Esophagus muscularis mucosa (tissue), 4 donors: Measurements from ENCODE around the gene DNHD1. TPM values are rescaled to one million over a fixed set of nuclear protein-coding genes. Genes with fewer than 3 reads are reported as not detected.

ENCODE experiments used
- DNase-seq: peaks from one replicate; pipeline ENCODE4 v3.0.0-alpha.2; 2017; ENCODE audit errors: extremely low spot score
- H3K27ac ChIP-seq, 4 donors: fragments of 200-600 bp; sonication (generic); replicated peaks in 1 of 4; 1 replicate in 3 of 4; 2 replicates in 1 of 4; pipeline ENCODE4 v1.5.1; 2016 to 2019; ENCODE audit warnings: mild to moderate bottlenecking in 1 of 4
- H3K27me3 ChIP-seq, 4 donors: fragments of 200-600 bp; sonication (generic); one replicate each; pipeline versions ENCODE4 v1.5.1 to v1.6.0; 2016 to 2019
- H3K36me3 ChIP-seq, 4 donors: fragments of 200-600 bp; sonication (generic); one replicate each; pipeline ENCODE4 v1.5.1; 2016 to 2019
- H3K4me1 ChIP-seq, 4 donors: fragments of 200-600 bp; sonication (generic); one replicate each; pipeline ENCODE4 v1.5.1; 2016 to 2019
- H3K4me3 ChIP-seq, 4 donors: fragments of 200-600 bp; sonication (generic); 1 replicate in 2 of 4; 2 replicates in 2 of 4; pipeline ENCODE4 v1.5.1; 2016 to 2019; ENCODE audit warnings: mild to moderate bottlenecking in 4 of 4, moderate library complexity in 1 of 4
- H3K9me3 ChIP-seq, 4 donors: fragments of 200-600 bp; sonication (generic); 1 replicate in 3 of 4; 2 replicates in 1 of 4; pipeline ENCODE4 v1.5.1; 2016 to 2019
- CTCF ChIP-seq, 3 experiments: fragments of 200-600 bp in 2 of 3; fragments of 450-650 bp in 1 of 3; sonication (generic) in 2 of 3; IDR thresholded peaks; one replicate each; pipeline ENCODE4 v1.5.1; 2017 to 2019; ENCODE audit warnings: antibody characterized with exemption in 3 of 3, mild to moderate bottlenecking in 2 of 3, moderate library complexity in 1 of 3
- EP300 ChIP-seq: sonication (generic); formaldehyde crosslinking; IDR thresholded peaks from one replicate; pipeline ENCODE4 v1.6.1; 2017; ENCODE audit warnings: antibody characterized with exemption
- POLR2A ChIP-seq: fragments of 450-650 bp; IDR thresholded peaks from one replicate; pipeline ENCODE4 v1.6.1; 2017; ENCODE audit warnings: antibody characterized with exemption, moderate library complexity, mild to moderate bottlenecking, low read depth
- POLR2AphosphoS5 ChIP-seq, 2 donors: sonication (generic); formaldehyde crosslinking; IDR thresholded peaks; one replicate each; pipeline ENCODE4 v1.6.1; 2017; ENCODE audit warnings: antibody characterized with exemption in 2 of 2
- WGBS: methylation state at CpG from one replicate; pipeline ENCODE4 v1.1.5; 2018; 5-methylcytosine and 5-hydroxymethylcytosine counted together
- intact Hi-C: fragments of 100-400 bp; cut with DNase I; formaldehyde crosslinking; loops from one replicate; pipeline ENCODE4 v1.15.1; 2023
- total RNA-seq, 4 donors: library from RNA; depleted of rRNA; stranded (reverse); fragments of >200 nt; gene quantifications; one replicate each; pipeline versions ENCODE4 v1.1.0 to v1.2.1, GENCODE V29; 2016

Gene DNHD1
- total RNA-seq, 4 donors from 2014 or later = 6.1 to 14.5 (median 7.0) TPM

GRCh38 chr11:6583584-6583983 is 86.5 kb downstream of the DNHD1 start:
- TF ChIP-seq POLR2AphosphoS5 (IDR thresholded peaks at IDR 0.05) (no peak), EP300 (no peak), POLR2A (no peak), CTCF (IDR thresholded peaks at IDR 0.05) (no peak)
- no peaks in the 10 kb centered on the region for H3K27me3 ChIP-seq
- H3K36me3 ChIP-seq = peaks cover 0 to 33% (median 0%) of the 10 kb centered on the region in 4 donors
- no peak overlapping the region for H3K27ac ChIP-seq
- peaks cover 6 to 16% (median 9%) of the 10 kb centered on the region in 4 donors for H3K4me1 ChIP-seq
- intact Hi-C loops = no loop called here
- H3K4me3 ChIP-seq = no peak overlapping the region
- WGBS = 97% methylated on average over 1 of the region's 1 CpG
- DNase-seq = no peak
- H3K9me3 ChIP-seq = peaks cover 0 to 17% (median 0%) of the 10 kb centered on the region in 4 donors

GRCh38 chr11:6584528-6584927 is 87.4 kb downstream of the DNHD1 start:
- Histone ChIP-seq H3K27me3 (no peaks in the 10 kb centered on the region), H3K36me3 (peaks cover 0 to 34% (median 0%) of the 10 kb centered on the region in 4 donors), H3K4me3 (no peak overlapping the region), H3K27ac (no peak overlapping the region), H3K4me1 (peaks cover 6 to 16% (median 9%) of the 10 kb centered on the region in 4 donors), H3K9me3 (peaks cover 0 to 17% (median 0%) of the 10 kb centered on the region in 4 donors)
- intact Hi-C loops = no loop called here
- whole genome bisulfite sequencing = 87% methylated on average over 4 of the region's 4 CpGs
- no peak for TF ChIP-seq POLR2A
- TF ChIP-seq POLR2AphosphoS5 (IDR thresholded peaks at IDR 0.05) = no peak
- TF ChIP-seq EP300 = no peak
- no peak for TF ChIP-seq CTCF (IDR thresholded peaks at IDR 0.05)
- no peak for DNase-seq

GRCh38 chr11:6586434-6587359 is 89.6 kb downstream of the DNHD1 start:
- peaks cover 0 to 17% (median 0%) of the 10 kb centered on the region in 4 donors for H3K9me3 ChIP-seq
- intact Hi-C loops = no loop called here
- peak; percentile 89 for DNase-seq
- H3K4me3 ChIP-seq = no peak overlapping the region
- WGBS = 86% methylated on average over 13 of the region's 25 CpGs
- peaks cover 6 to 13% (median 9%) of the 10 kb centered on the region in 4 donors for H3K4me1 ChIP-seq
- TF ChIP-seq POLR2A (no peak), POLR2AphosphoS5 (IDR thresholded peaks at IDR 0.05) (no peak), EP300 (no peak), CTCF (IDR thresholded peaks at IDR 0.05) (no peak)
- peak overlapping the region in 1 of 4 donors; percentile 5 for H3K27ac ChIP-seq
- peaks cover 0 to 29% (median 2%) of the 10 kb centered on the region in 4 donors for H3K36me3 ChIP-seq
- H3K27me3 ChIP-seq = no peaks in the 10 kb centered on the region

GRCh38 chr11:6587360-6587953 is 90.4 kb downstream of the DNHD1 start:
- Histone ChIP-seq H3K4me1 (peaks cover 6 to 13% (median 9%) of the 10 kb centered on the region in 4 donors), H3K36me3 (peaks cover 0 to 37% (median 6%) of the 10 kb centered on the region in 4 donors), H3K4me3 (no peak overlapping the region), H3K9me3 (peaks cover 0 to 17% (median 0%) of the 10 kb centered on the region in 4 donors), H3K27me3 (no peaks in the 10 kb centered on the region), H3K27ac (no peak overlapping the region)
- WGBS = 86% methylated on average over 10 of the region's 11 CpGs
- DNase-seq = peak; percentile 47
- intact Hi-C loops = no loop called here
- no peak for TF ChIP-seq EP300
- TF ChIP-seq POLR2A = no peak
- TF ChIP-seq CTCF (IDR thresholded peaks at IDR 0.05) = no peak
- TF ChIP-seq POLR2AphosphoS5 (IDR thresholded peaks at IDR 0.05) = no peak
